K562 (cell line): Measurements from ENCODE around the gene PPP6C. TPM values are rescaled to one million over a fixed set of nuclear protein-coding genes. Genes with fewer than 3 reads are reported as not detected.

Source experiments
- ATAC-seq: fragments of 200-7000 bp; cut with Tn5 transposase; 3 replicates; pipeline ENCODE4 v1.9.1; 2020; ENCODE audit warnings: moderate library complexity
- BruUV-seq: library from RNA; stranded (reverse); fragments of 400-500 nt; replicated peaks from 2 replicates; lab custom pipeline; 2021; lab: Mats Ljungman, UMichigan
- CTCF ChIA-PET: fragments of 300-600 bp; formaldehyde crosslinking; extraction: SDS; loops from one replicate; lab custom pipeline; 2021; ENCODE audit warnings: low intra/inter-chr PET ratio; lab: Yijun Ruan, JAX
- POLR2A ChIA-PET: fragments of 300-600, 350-650 bp; sonication (Branson Sonifier 250); formaldehyde crosslinking; extraction: SDS; loops from one replicate; lab custom pipeline; 2021; ENCODE audit warnings: antibody characterized with exemption, inconsistent platforms; lab: Yijun Ruan, JAX
- DNase-seq, 4 experiments: peaks; one replicate each; pipeline versions ENCODE4 v3.0.0 to v3.0.0-alpha.2; 2011 to 2018; ENCODE audit warnings: low spot score in 3 of 4, mixed read lengths in 3 of 4; ENCODE audit errors: extremely low read depth in 1 of 4
- FAIRE-seq: peaks from 2 replicates; lab custom pipeline; 2011; peaks lifted over from hg19 to GRCh38; lab: Jason Lieb, UNC
- H2AFZ ChIP-seq: 2 replicates; pipeline ENCODE4 v1.6.0; 2011; ENCODE audit warnings: low read depth, low read length, control low read depth, inconsistent platforms
- H3K27ac ChIP-seq: fragments of 200-600 bp; 3 replicates; pipeline ENCODE4 v1.8.0; 2011; ENCODE audit warnings: low read depth, mild to moderate bottlenecking, control low read depth, inconsistent platforms, low read length, moderate library complexity, mixed read lengths; ENCODE audit errors: extremely low read depth
- H3K27me3 ChIP-seq, 2 experiments: fragments of 300-600 bp in 1 of 2; 2 replicates in 1 of 2; 3 replicates in 1 of 2; pipeline versions ENCODE4 v1.6.0 to v1.8.0; 2011; ENCODE audit warnings: inconsistent platforms in 2 of 2, low read length in 2 of 2, mild to moderate bottlenecking in 1 of 2, mixed read lengths in 1 of 2, moderate library complexity in 1 of 2; ENCODE audit not compliant: control insufficient read depth in 2 of 2, insufficient read depth in 2 of 2
- H3K36me3 ChIP-seq: fragments of 300-600 bp; 3 replicates; pipeline ENCODE4 v1.8.0; 2011; ENCODE audit warnings: mild to moderate bottlenecking, low read length, inconsistent platforms; ENCODE audit not compliant: control insufficient read depth, insufficient read depth
- H3K4me1 ChIP-seq, 2 experiments: fragments of 200-600 bp in 1 of 2; replicated peaks in 1 of 2; 2 replicates in 1 of 2; 3 replicates in 1 of 2; pipeline versions ENCODE4 v1.5.1 to v1.8.0; 2011; ENCODE audit warnings: inconsistent platforms in 2 of 2, low read length in 2 of 2, mild to moderate bottlenecking in 1 of 2, mixed read lengths in 1 of 2, moderate library complexity in 1 of 2; ENCODE audit not compliant: control insufficient read depth in 2 of 2, insufficient read depth in 2 of 2
- H3K4me2 ChIP-seq: 2 replicates; pipeline ENCODE4 v1.6.1; 2011; ENCODE audit warnings: low read length, control low read depth, inconsistent platforms, mixed read lengths; ENCODE audit not compliant: insufficient read depth
- H3K4me3 ChIP-seq: fragments of 200-600 bp; sonication (generic), shearing (Covaris generic); 2 replicates; pipeline ENCODE4 v1.5.1; 2016; ENCODE audit warnings: control low read depth, inconsistent platforms
- H3K79me2 ChIP-seq: fragments of 200-600 bp; 3 replicates; pipeline ENCODE4 v1.8.0; 2011; ENCODE audit warnings: low read length, inconsistent platforms; ENCODE audit not compliant: control insufficient read depth, insufficient read depth
- H3K9ac ChIP-seq, 2 experiments: 2 replicates each; pipeline versions ENCODE4 v1.6.0 to v1.6.1; 2011; ENCODE audit warnings: low read depth in 2 of 2, low read length in 2 of 2, control low read depth in 1 of 2, inconsistent platforms in 1 of 2, mild to moderate bottlenecking in 1 of 2, mixed read lengths in 1 of 2; ENCODE audit not compliant: insufficient read depth in 1 of 2
- H3K9me1 ChIP-seq: one replicate; pipeline ENCODE4 v1.6.0; 2011; ENCODE audit warnings: inconsistent platforms, mild to moderate bottlenecking, low read length, moderate library complexity; ENCODE audit not compliant: control insufficient read depth, insufficient read depth
- H3K9me3 ChIP-seq: replicated peaks from 2 replicates; pipeline ENCODE4 v1.5.1; 2011; ENCODE audit warnings: low read depth, low read length, inconsistent platforms; ENCODE audit not compliant: control insufficient read depth, insufficient read depth
- H4K20me1 ChIP-seq: replicated peaks from 2 replicates; pipeline ENCODE4 v1.6.1; 2011; ENCODE audit warnings: low read length, inconsistent platforms, mixed read lengths; ENCODE audit not compliant: control insufficient read depth, insufficient read depth
- ARID3B ChIP-seq: fragments of 250-450 bp; sonication (Bioruptor Pico); IDR thresholded peaks from 2 replicates; pipeline ENCODE4 v1.4.0; 2020; ENCODE audit warnings: borderline replicate concordance
- CBFA2T2 ChIP-seq: fragments of 450-650 bp; conservative IDR thresholded peaks from 2 replicates; pipeline ENCODE4 v1.6.1; 2017; ENCODE audit warnings: mild to moderate bottlenecking
- DIDO1 ChIP-seq: fragments of 450-650 bp; IDR thresholded peaks from 2 replicates; pipeline ENCODE4 v1.6.1; 2016; ENCODE audit warnings: low read depth, missing biosample characterization, missing genetic modification characterization
- KLF16 ChIP-seq: IDR thresholded peaks from 2 replicates; pipeline ENCODE4 v1.6.1; 2016; ENCODE audit warnings: antibody characterized with exemption
- MITF ChIP-seq: IDR thresholded peaks from 2 replicates; pipeline ENCODE4 v1.6.1; 2014; ENCODE audit warnings: antibody characterized with exemption
- MXI1 ChIP-seq: IDR thresholded peaks from 2 replicates; pipeline ENCODE4 v1.6.1; 2011; ENCODE audit warnings: low read depth, mild to moderate bottlenecking, improper control_type of control experiment, low read length
- MYC ChIP-seq, 2 experiments: fragments of 250-450 bp in 1 of 2; sonication (Bioruptor Pico) in 1 of 2; IDR thresholded peaks; 2 replicates each; pipeline versions ENCODE4 v1.5.1 to v1.6.1; 2012 to 2021; ENCODE audit warnings: low read depth in 2 of 2, borderline replicate concordance in 1 of 2, improper control_type of control experiment in 1 of 2, low read length in 1 of 2, mild to moderate bottlenecking in 1 of 2, moderate library complexity in 1 of 2
- NBN ChIP-seq: fragments of 450-650 bp; IDR thresholded peaks from 2 replicates; pipeline ENCODE4 v1.6.1; 2016; ENCODE audit warnings: low read depth, mild to moderate bottlenecking
- NCOA1 ChIP-seq: fragments of 450-650 bp; IDR thresholded peaks from 2 replicates; pipeline ENCODE4 v1.6.1; 2016; ENCODE audit warnings: low read depth
- POLR3G ChIP-seq: IDR thresholded peaks from 2 replicates; pipeline ENCODE4 v1.6.1; 2011; ENCODE audit not compliant: insufficient read length, insufficient replicate concordance; ENCODE audit errors: extremely low read depth
- SMAD3 ChIP-seq: fragments of 450-650 bp; formaldehyde crosslinking; conservative IDR thresholded peaks from 2 replicates; pipeline ENCODE4 v1.4.0; 2020; ENCODE audit warnings: mild to moderate bottlenecking
- TAF1 ChIP-seq: IDR thresholded peaks from 2 replicates; pipeline ENCODE4 v1.6.1; 2011; ENCODE audit warnings: mild to moderate bottlenecking, low read length, moderate library complexity; ENCODE audit not compliant: insufficient read depth, control insufficient read depth, severe bottlenecking; ENCODE audit errors: extremely low read depth
- ZFPM2 ChIP-seq: fragments of 250-450 bp; sonication (Bioruptor Pico); IDR thresholded peaks from 2 replicates; pipeline ENCODE4 v1.5.1; 2022; ENCODE audit warnings: mild to moderate bottlenecking
- ZKSCAN3 ChIP-seq: fragments of 250-450 bp; sonication (Bioruptor Pico); IDR thresholded peaks from 2 replicates; pipeline ENCODE4 v1.4.0; 2020
- ZNF316 ChIP-seq: fragments of 450-650 bp; IDR thresholded peaks from 2 replicates; pipeline ENCODE4 v1.6.1; 2016
- ZNF518B ChIP-seq: fragments of 250-450 bp; sonication (Bioruptor Pico); IDR thresholded peaks from 2 replicates; pipeline ENCODE4 v1.5.0; 2021; ENCODE audit warnings: mild to moderate bottlenecking, moderate library complexity
- ZNF830 ChIP-seq: fragments of 250-450 bp; sonication (Bioruptor Pico); IDR thresholded peaks from 2 replicates; pipeline ENCODE4 v1.5.0; 2021; ENCODE audit warnings: mild to moderate bottlenecking
- WGBS: fragments of 100-300 bp; shearing (Covaris generic); methylation state at CpG from one replicate; pipeline ENCODE4 v1.1.6; 2016; ENCODE audit warnings: low coverage, mixed read lengths; ENCODE audit not compliant: insufficient coverage; ENCODE audit errors: missing lambda C conversion rate; 5-methylcytosine and 5-hydroxymethylcytosine counted together
- in situ Hi-C: fragments of 300-500 bp; cut with MboI; formaldehyde crosslinking; loops from 4 replicates; pipeline ENCODE4 v1.15.0; 2018; ENCODE audit warnings: inconsistent platforms, mixed read lengths
- intact Hi-C: fragments of 100-400 bp; cut with micrococcal nuclease; formaldehyde crosslinking; loops from 2 replicates; pipeline ENCODE4 v1.14.2; 2022
- polyA plus RNA-seq, 8 experiments: library from polyadenylated mRNA; depleted of rRNA in 4 of 8; stranded (reverse) in 5 of 8; unstranded in 3 of 8; fragments of >200 nt; fragmentation: Nextera tagmentation in 2 of 8; fragmentation: Illumina TruSeq in 1 of 8; extraction: Ambion mirVana in 2 of 8; extraction: Trizol in 1 of 8; gene quantifications; 2 replicates each; pipeline versions ENCODE4 v1.2.1 to v1.2.3, GENCODE V29; 2011 to 2014; ENCODE audit warnings: inconsistent platforms in 1 of 8, missing spikeins in 1 of 8
- total RNA-seq, 7 experiments: library from RNA; depleted of rRNA in 6 of 7; stranded (reverse); fragments of >200 nt in 6 of 7; fragmentation: Illumina TruSeq in 2 of 7; extraction: Trizol in 2 of 7; gene quantifications; 2 replicates each; pipeline versions ENCODE4 v1.2.1 to v1.2.3, GENCODE V29; 2011 to 2021; ENCODE audit warnings: low replicate concordance in 1 of 7

PPP6C gene
- total and polyA plus RNA-seq, 9 of the 15 experiments (the other 6 are each of a cell fraction or from before 2014, with no cell fraction given), result 18.8 to 44.8 (median 38.3) TPM

- peak; percentile 26 to 82 (median 53) for DNase-seq
- Histone ChIP-seq H3K4me1 (peaks cover 18 to 20% of the 10 kb centered on the region in 2 experiments; a peak in 4 of 5 replicates), H4K20me1 (0 out of 2 replicates have a peak, but pooled peaks cover 7% of the 10 kb centered on the region), H3K9ac (peak overlapping the region; percentile 37 to 39; a peak in 3 of 4 replicates), H3K27me3 (no peaks in the 10 kb centered on the region), H3K4me3 (peak overlapping the region; percentile 8; the same call in 1 of the 2 replicates), H2AFZ (no peak overlapping the region; the same call in 1 of the 2 replicates), H3K79me2 (peaks cover 51% of the 10 kb centered on the region), H3K36me3 (no peaks in the 10 kb centered on the region; the same call in 1 of the 3 replicates), H3K9me1 (no peaks in the 10 kb centered on the region), H3K9me3 (no peaks in the 10 kb centered on the region), H3K4me2 (peak overlapping the region; percentile 72), H3K27ac (peak overlapping the region; percentile 60)
- intact Hi-C loops, result no loop called here
- FAIRE-seq, result no peak
- 0% methylated on average over 6 of the region's 6 CpGs for WGBS
- peak; percentile 84 for ATAC-seq
- POLR2A ChIA-PET, result interaction anchor here (1.3 to 1.6 kb wide), 2 partner anchors 10 to 32 kb away, joined by 3 to 6 read pairs; no protein-coding TSS in a partner anchor
- in situ Hi-C loops, result no loop called here
- BruUV-seq, result no TSS peak
- CTCF ChIA-PET, result no interaction called here
- TF ChIP-seq ZFPM2 (CRISPR knock-in tag) (no peak), NBN (0 out of 2 replicates have a peak, but pooled peaks have one; percentile 25), MITF (no peak), TAF1 (no peak), ARID3B (no peak), CBFA2T2 (peak; percentile 93), MYC (IDR thresholded peaks at IDR 0.05; ENCODE audit: low read depth, low read length) (no peak; the same call in 1 of the 2 replicates), MYC (CRISPR knock-in tag; IDR thresholded peaks at IDR 0.05; ENCODE audit: borderline replicate concordance, low read depth) (no peak), MXI1 (0 out of 2 replicates have a peak, but pooled peaks have one; percentile 50), ZKSCAN3 (CRISPR knock-in tag) (no peak), KLF16 (peak; percentile 66; the same call in 1 of the 2 replicates), POLR3G (no peak), ZNF830 (no peak), DIDO1 (tag) (no peak), ZNF518B (CRISPR knock-in tag) (no peak), NCOA1 (peak; percentile 69; the same call in 1 of the 2 replicates), SMAD3 (CRISPR knock-in tag) (no peak), ZNF316 (peak; percentile 7; the same call in 1 of the 2 replicates)
Measured at GRCh38 chr9:125131778-125132177, 57.8 kb downstream of the PPP6C start.
